KMS-11 (cell line): ENCODE results near the gene PRR36.

Experiments
- H2AFZ ChIP-seq: fragments of 200-600 bp; sonication (generic); 2 replicates; pipeline ENCODE4 v1.6.1; 2016; ENCODE audit warnings: antibody characterized with exemption, mixed run types, low read depth
- H3K27ac ChIP-seq: fragments of 200-600 bp; sonication (generic); 2 replicates; pipeline ENCODE4 v1.6.1; 2016; ENCODE audit warnings: mild to moderate bottlenecking, mixed run types
- H3K27me3 ChIP-seq: fragments of 200-600 bp; sonication (generic); 2 replicates; pipeline ENCODE4 v1.6.1; 2017; ENCODE audit warnings: mild to moderate bottlenecking, low read depth, mixed run types, moderate library complexity; ENCODE audit not compliant: insufficient read depth
- H3K36me3 ChIP-seq: fragments of 200-600 bp; sonication (generic); 2 replicates; pipeline ENCODE4 v1.6.1; 2017; ENCODE audit warnings: mild to moderate bottlenecking, mixed run types; ENCODE audit not compliant: insufficient read depth
- H3K4me1 ChIP-seq: fragments of 200-600 bp; sonication (generic); 2 replicates; pipeline ENCODE4 v1.6.1; 2016; ENCODE audit warnings: mild to moderate bottlenecking, low read depth, mixed run types; ENCODE audit not compliant: poor library complexity, severe bottlenecking
- H3K4me2 ChIP-seq: fragments of 200-600 bp; sonication (generic); 2 replicates; pipeline ENCODE4 v1.7.0; 2016; ENCODE audit warnings: mild to moderate bottlenecking, mixed run types
- H3K4me3 ChIP-seq: fragments of 200-600 bp; sonication (generic); IDR thresholded peaks from 2 replicates; pipeline ENCODE4 v1.6.1; 2017; ENCODE audit warnings: low read depth, low read length, mixed read lengths; ENCODE audit not compliant: insufficient read depth
- H3K79me2 ChIP-seq: fragments of 200-600 bp; sonication (generic); 2 replicates; pipeline ENCODE4 v1.6.1; 2016; ENCODE audit warnings: low read depth, mixed run types; ENCODE audit not compliant: insufficient read depth
- H3K9ac ChIP-seq: fragments of 200-600 bp; sonication (generic); 2 replicates; pipeline ENCODE4 v1.6.1; 2016; ENCODE audit warnings: mild to moderate bottlenecking, mixed run types
- H4K20me1 ChIP-seq: fragments of 200-600 bp; sonication (generic); 2 replicates; pipeline ENCODE4 v1.6.1; 2016; ENCODE audit warnings: mild to moderate bottlenecking, mixed run types; ENCODE audit not compliant: insufficient read depth
- CTCF ChIP-seq: fragments of 200-600 bp; sonication (generic); conservative IDR thresholded peaks from 2 replicates; pipeline ENCODE4 v1.6.1; 2017; ENCODE audit warnings: low read depth, mild to moderate bottlenecking, antibody characterized with exemption, low read length, moderate library complexity, mixed read lengths

Gene PRR36

GRCh38 chr19:7857727-7858108, 16.5 kb downstream of the PRR36 start:
- no peak overlapping the region for H2AFZ ChIP-seq
- H3K4me2 ChIP-seq: no peak overlapping the region
- no peak overlapping the region for H3K27ac ChIP-seq
- H3K9ac ChIP-seq: no peak overlapping the region
- TF ChIP-seq CTCF: no peak
- H3K27me3 ChIP-seq: no peaks in the 10 kb centered on the region
- H3K79me2 ChIP-seq: no peaks in the 10 kb centered on the region
- no peak overlapping the region for H3K4me3 ChIP-seq
- H3K4me1 ChIP-seq: peaks cover 4% of the 10 kb centered on the region
- H4K20me1 ChIP-seq: no peaks in the 10 kb centered on the region
- H3K36me3 ChIP-seq: no peaks in the 10 kb centered on the region

- no peak overlapping the region for H2AFZ ChIP-seq
- no peak for TF ChIP-seq CTCF
- no peaks in the 10 kb centered on the region for H3K27me3 ChIP-seq
- no peak overlapping the region for H3K27ac ChIP-seq
- H3K36me3 ChIP-seq: no peaks in the 10 kb centered on the region
- no peaks in the 10 kb centered on the region for H3K79me2 ChIP-seq
- H3K4me3 ChIP-seq: no peak overlapping the region
- no peak overlapping the region for H3K9ac ChIP-seq
- H3K4me2 ChIP-seq: no peak overlapping the region
- H3K4me1 ChIP-seq: peaks cover 4% of the 10 kb centered on the region
- no peaks in the 10 kb centered on the region for H4K20me1 ChIP-seq
Observed at GRCh38 chr19:7856679-7857663, 17.2 kb downstream of the PRR36 start.

- Histone ChIP-seq H3K27me3 (no peaks in the 10 kb centered on the region), H3K4me3 (no peak overlapping the region), H3K79me2 (no peaks in the 10 kb centered on the region), H3K4me1 (peaks cover 4% of the 10 kb centered on the region), H2AFZ (no peak overlapping the region), H3K4me2 (no peak overlapping the region), H3K27ac (no peak overlapping the region), H4K20me1 (no peaks in the 10 kb centered on the region), H3K9ac (no peak overlapping the region), H3K36me3 (no peaks in the 10 kb centered on the region)
- no peak for TF ChIP-seq CTCF
Observed at GRCh38 chr19:7856109-7856591, 18.0 kb downstream of the PRR36 start.

- no peak overlapping the region for H3K4me3 ChIP-seq
- no peak overlapping the region for H3K4me2 ChIP-seq
- H3K4me1 ChIP-seq: peaks cover 4% of the 10 kb centered on the region
- H3K79me2 ChIP-seq: no peaks in the 10 kb centered on the region
- no peaks in the 10 kb centered on the region for H4K20me1 ChIP-seq
- no peak for TF ChIP-seq CTCF
- no peak overlapping the region for H2AFZ ChIP-seq
- H3K27ac ChIP-seq: no peak overlapping the region
- no peaks in the 10 kb centered on the region for H3K36me3 ChIP-seq
- no peak overlapping the region for H3K9ac ChIP-seq
- no peaks in the 10 kb centered on the region for H3K27me3 ChIP-seq
Observed at GRCh38 chr19:7855426-7856108, 18.6 kb downstream of the PRR36 start.
